ENCODE measurements around the gene GLRA1.
A peak's percentile ranks its signal among the peaks of the same experiment; 100 is the strongest.

The GLRA1 gene

GRCh38 chr5:151772846-151773561, 151.6 kb downstream of the GLRA1 start:
- DNase-seq (ENCODE audit: low spot score) = peak; percentile 28

Data from AG08396 (cell line).